GM18508 (cell line): Measurements from ENCODE around the gene CREBBP.

Source experiments
- ATAC-seq: cut with Tn5 transposase; IDR thresholded peaks from one replicate; pipeline ENCODE4 v1.9.1; 2021; ENCODE audit warnings: moderate number of reproducible peaks; ENCODE audit not compliant: insufficient read depth, unreplicated experiment

CREBBP gene

DNA sequence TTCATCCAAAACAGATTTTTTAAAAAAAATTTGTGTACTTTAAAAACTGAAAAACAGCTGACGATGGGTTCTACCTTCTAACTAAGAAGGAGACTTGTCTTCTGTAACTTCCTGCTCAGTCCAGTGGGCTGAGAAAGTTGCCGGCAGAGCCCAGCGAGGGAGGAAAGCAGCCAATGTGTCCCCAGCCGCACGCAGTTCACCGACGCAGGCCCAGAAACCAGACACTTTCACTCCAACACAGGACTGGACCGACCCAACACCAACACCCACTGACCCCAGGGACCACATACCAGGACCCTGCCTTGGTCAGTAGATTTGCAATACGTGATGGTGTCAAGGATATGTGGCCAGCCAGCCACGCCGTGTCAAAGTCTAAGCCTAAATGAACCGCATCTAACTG lies 188.8 kb downstream of the CREBBP start:
- no peak for ATAC-seq

DNA sequence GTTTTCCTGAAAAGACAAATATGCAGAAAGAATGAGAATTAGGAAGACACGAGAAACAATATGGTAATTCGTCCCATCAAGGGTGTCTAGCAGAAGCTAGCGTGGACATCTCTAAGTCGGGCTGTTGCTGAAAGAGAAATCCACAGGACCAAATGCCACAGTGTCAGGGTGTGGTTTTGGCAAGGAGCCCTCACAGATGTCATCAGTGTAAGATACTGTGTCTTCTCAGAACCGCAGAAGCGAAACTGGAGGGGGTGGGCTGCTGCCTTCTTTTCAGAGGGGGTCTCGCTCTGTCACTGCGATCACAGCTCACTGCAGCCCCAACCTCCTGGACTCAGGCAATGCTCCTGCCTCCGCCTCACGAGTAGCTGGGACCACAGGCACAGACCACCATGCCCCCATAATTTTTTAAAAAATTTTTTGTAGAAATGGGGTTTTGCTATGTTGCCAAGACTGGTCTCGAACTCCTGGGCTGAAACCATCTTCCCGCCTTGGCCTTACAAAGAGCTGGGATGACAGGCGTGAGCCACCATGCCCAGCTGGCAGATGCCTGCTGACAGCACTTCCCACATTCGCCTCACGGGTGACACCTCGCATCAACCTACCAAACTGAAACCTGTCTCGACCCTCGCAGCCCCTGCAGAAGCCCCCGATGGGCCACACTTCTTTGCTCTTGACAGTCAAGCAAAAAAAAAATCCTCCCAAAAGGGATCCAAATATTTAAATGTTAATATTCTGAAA lies 189.4 kb downstream of the CREBBP start:
- no peak for ATAC-seq

DNA sequence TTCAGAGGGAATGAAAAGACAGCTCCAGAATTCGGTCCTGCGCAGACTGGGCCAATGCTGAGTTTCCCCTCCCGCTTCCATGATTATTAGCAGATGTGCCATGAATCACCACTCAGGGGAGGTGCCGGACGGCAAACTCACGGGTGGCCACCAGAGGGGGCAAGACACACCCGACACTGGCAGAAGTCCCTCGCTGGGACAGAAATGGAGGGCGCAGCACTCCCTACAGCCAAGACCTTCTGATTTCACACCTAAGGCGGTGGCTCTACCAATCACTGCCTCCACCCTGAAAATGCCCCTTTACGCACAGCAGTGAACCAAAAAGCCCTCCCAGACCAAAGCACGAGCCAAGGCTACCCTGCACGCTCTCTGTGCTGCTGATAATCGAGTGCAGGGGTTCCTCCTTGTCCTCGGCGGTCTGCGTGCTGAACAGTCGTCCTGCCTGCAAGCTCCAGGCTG lies 190.0 kb downstream of the CREBBP start:
- ATAC-seq = no peak

DNA sequence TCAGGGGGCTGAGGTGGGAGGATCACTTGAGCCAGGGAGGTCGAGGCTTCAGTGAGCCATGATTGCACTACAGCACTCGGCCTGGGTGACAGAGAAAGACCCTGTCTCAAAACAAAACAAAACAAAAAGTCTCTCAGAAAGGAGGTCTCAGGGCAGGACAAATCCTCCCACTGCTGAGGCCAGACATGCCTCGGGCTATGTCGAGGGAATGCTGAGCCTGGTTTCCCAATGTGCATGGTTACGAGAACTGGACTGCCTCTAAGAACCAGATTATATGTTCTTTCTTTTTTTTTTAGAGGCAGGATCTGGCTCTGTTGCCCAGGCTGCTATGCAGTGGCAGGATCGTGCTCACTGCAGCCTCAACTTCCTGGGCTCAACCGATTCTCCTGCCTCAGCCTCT lies 190.8 kb downstream of the CREBBP start:
- ATAC-seq = no peak

DNA sequence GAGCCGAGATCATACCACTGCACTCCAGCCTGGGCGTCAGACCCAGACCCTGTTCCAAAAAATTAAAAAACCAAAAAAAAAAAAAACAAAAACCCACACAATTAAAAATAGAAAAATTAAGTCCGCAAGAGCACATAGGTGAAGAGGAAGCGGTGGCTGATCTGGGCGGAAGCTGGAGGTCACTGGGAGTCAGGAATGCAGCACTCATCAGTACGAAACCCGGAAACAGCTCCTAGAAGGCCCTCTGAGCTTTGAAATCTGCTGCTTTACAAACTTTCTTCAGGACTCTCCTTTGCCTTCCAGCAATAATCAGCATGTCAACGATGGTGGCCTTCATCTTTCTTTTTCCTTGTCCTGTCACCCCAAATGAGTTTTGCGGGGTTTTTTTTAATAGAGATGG lies 192.7 kb downstream of the CREBBP start:
- no peak for ATAC-seq

DNA sequence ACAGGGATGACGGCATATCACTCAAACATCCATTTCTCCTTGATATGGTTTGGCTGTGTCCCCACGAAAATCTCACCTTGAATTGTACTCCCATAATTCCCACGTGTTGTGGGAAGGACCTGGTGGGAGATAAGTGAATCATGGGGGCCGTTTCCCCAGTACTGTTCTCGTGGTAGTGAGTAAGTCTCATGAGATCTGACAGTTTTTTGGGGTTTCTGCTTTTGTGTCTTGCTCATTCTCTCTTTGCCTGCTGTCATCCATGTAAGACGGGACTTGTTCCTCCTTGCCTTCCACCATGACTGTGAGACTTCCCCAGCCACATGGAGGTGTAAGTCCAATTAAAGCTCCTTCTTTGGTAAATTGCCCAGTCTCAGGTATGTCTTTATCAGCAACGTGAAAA lies 193.5 kb downstream of the CREBBP start:
- no peak for ATAC-seq

DNA sequence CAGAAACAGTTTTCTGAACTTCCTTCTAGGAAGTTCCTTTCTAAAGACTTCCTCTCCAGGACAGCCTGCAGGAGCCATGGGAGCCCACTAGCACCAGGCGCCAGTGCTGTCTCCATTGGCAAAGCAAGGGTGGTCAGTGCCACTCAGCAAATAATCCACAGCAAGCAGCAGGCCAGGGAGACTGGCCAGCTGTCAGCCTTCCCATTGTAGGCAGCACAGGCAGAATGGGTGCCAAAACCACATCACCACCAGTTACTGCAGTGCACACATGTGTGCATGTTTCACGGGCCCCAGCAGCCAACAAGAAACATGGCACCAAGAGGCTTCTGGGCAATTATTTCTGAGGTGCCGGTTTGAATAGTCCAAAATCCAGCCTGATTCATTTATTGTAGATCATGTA lies 199.3 kb downstream of the CREBBP start:
- ATAC-seq = no peak

DNA sequence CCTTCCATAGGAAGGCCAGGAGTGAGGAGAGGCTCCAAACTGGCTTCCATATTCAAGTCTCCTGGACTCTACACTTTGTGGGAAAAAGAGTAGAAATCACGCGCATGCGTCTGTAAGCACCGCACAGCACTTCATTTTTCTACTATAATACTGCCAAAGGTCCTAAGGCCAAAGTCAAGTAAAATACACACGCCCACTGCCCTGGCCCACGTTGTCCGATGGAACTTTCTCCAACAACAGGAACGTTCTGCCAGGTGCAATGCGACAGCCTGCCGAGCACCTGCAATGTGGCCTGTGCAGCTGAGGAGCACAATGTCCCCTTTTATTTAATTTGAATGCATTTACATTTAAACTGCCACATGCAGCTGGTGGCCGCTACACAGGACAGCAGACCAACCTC lies 202.5 kb downstream of the CREBBP start:
- no peak for ATAC-seq

DNA sequence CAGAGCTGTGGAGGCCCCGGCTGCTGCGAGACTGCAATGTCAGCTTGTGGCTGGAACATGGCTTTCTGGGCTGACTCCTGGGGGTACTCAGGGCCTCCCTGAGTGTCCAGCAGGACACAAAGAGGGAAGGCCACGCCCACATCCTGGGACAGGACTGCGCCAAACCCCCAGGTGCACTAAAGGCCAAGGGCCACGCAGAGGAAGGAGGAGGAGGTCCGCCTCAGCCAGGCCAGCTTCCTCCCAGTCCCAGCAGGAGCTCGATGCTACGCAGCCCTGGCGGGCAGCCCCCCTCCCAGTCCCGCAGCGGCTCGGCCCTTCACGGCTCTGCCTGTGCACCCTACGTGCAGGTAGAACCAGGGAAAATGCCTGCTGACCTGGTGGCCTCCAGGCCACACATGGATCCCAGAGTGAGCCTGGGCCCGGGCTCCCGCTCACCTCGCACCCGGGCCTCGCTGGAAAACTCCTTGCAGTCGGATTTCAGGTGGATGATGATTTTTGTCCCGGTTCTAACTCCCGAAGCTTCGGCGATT lies 204.8 kb downstream of the CREBBP start:
- ATAC-seq = no peak
